HG03575 (cell line): ENCODE measurements around the gene TRIM50.
"Not testable (repeated sequence)": the region's sequence is repeated elsewhere in the genome, so short reads cannot be mapped to it uniquely, and the experiment has no call there.

Experiments
- ATAC-seq: cut with Tn5 transposase; IDR thresholded peaks from one replicate; pipeline ENCODE4 v1.9.1; 2021; ENCODE audit not compliant: unreplicated experiment, insufficient number of reproducible peaks, low FRiP score; ENCODE audit errors: extremely low read depth

The TRIM50 gene

GRCh38 chr7:73327922-73328321 lies at the start of gene TRIM50, which contains the start of gene FKBP6:
TSS of gene TRIM50 (minus strand) at chr7:73328082. CDS start at chr7:73324787, 3,295 bp downstream.
TSS of gene FKBP6 (plus strand) at chr7:73328161. CDS start at chr7:73328429, 268 bp downstream.
- ATAC-seq: not testable (repeated sequence)

- ATAC-seq: no peak
These were observed 49.0 kb upstream of the TRIM50 start for GRCh38 chr7:73376671-73377412.

GRCh38 chr7:73376262-73376661 lies 48.4 kb upstream of the TRIM50 start:
- not testable (repeated sequence) for ATAC-seq

- ATAC-seq: no peak
These were observed 45.9 kb upstream of the TRIM50 start for GRCh38 chr7:73373741-73374140.

GRCh38 chr7:73369622-73370021 lies 41.7 kb upstream of the TRIM50 start:
- no peak for ATAC-seq

GRCh38 chr7:73369009-73369408 lies 41.1 kb upstream of the TRIM50 start:
- ATAC-seq: no peak

GRCh38 chr7:73366990-73367389 lies 39.1 kb upstream of the TRIM50 start:
- ATAC-seq: no peak

GRCh38 chr7:73366127-73366526 lies 38.2 kb upstream of the TRIM50 start:
- no peak for ATAC-seq

- no peak for ATAC-seq
These were observed 36.3 kb upstream of the TRIM50 start for GRCh38 chr7:73364006-73364728.

GRCh38 chr7:73363225-73364005 lies 35.5 kb upstream of the TRIM50 start:
- no peak for ATAC-seq

- ATAC-seq: not testable (repeated sequence)
These were observed 32.7 kb upstream of the TRIM50 start for GRCh38 chr7:73360590-73360989.

GRCh38 chr7:73359746-73360375 lies 32.0 kb upstream of the TRIM50 start:
- no peak for ATAC-seq

GRCh38 chr7:73359306-73359705 lies 31.4 kb upstream of the TRIM50 start:
- ATAC-seq: no peak

GRCh38 chr7:73358590-73359275 lies 30.9 kb upstream of the TRIM50 start:
- no peak for ATAC-seq

- no peak for ATAC-seq
These were observed 28.3 kb upstream of the TRIM50 start for GRCh38 chr7:73356159-73356558.

GRCh38 chr7:73354821-73355220 lies 26.9 kb upstream of the TRIM50 start:
- no peak for ATAC-seq

- no peak for ATAC-seq
These were observed 26.3 kb upstream of the TRIM50 start for GRCh38 chr7:73354196-73354595.

- no peak for ATAC-seq
These were observed 25.4 kb upstream of the TRIM50 start for GRCh38 chr7:73353243-73353642.

GRCh38 chr7:73352784-73353183 lies 24.9 kb upstream of the TRIM50 start:
- ATAC-seq: no peak
